ENCODE results near the gene MICAL3. TPM values are rescaled to one million over a fixed set of nuclear protein-coding genes. Genes with fewer than 3 reads are reported as not detected.

The MICAL3 gene
- total and polyA plus RNA-seq, 2 of the 8 experiments (the other 6 are each of a cell fraction or from before 2014, with no cell fraction given) = 8.3 to 41.8 TPM

DNA sequence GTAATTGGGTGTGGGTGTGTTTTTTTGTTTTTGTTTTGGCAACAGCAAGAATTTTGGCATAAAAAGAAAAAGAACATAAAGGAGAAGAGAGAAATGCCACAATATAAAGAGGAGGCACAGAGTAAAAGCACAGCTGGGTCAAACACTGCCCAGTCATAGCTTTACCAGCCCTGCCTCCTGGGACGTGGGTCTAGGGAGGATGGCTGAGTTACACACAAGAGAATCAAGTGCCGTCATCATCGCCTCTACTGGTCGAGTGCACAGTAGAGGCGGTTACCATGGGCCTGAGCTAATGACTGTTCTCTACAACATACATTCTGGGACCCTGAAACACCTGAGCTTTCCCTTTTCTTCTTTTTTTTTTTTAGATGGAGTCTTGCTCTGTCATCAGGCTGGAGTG, 162.5 kb downstream of the MICAL3 start:
- H3K79me2 ChIP-seq (ENCODE audit: control insufficient read depth in 1 of 2, insufficient read depth in 2 of 2, low read length in 2 of 2) = no peaks in the 10 kb centered on the region
- no peak overlapping the region for H3K23ac ChIP-seq (ENCODE audit: insufficient read length)
- no peak overlapping the region for H2BK120ac ChIP-seq (replicated peaks; ENCODE audit: low read depth, low read length)
- H2BK5ac ChIP-seq (ENCODE audit: low read depth, low read length) = no peak overlapping the region
- no peak for FAIRE-seq
- DNase-seq (ENCODE audit: low read depth in 1 of 2, low spot score in 2 of 2) = no peak
- H3K9me3 ChIP-seq (ENCODE audit: insufficient read depth in 2 of 2, low read depth in 1 of 2, low read length in 1 of 2) = no peaks in the 10 kb centered on the region
- no peak overlapping the region for H3K14ac ChIP-seq (ENCODE audit: insufficient read length)
- H2BK15ac ChIP-seq (ENCODE audit: low read length) = no peak overlapping the region
- H2AK5ac ChIP-seq (ENCODE audit: low read depth, low read length) = no peak overlapping the region
- no peak overlapping the region for H4K8ac ChIP-seq (ENCODE audit: extremely low read depth, insufficient read depth, low read length)
- CTCF ChIA-PET (ENCODE audit: partially characterized antibody) = interaction anchor here (0.7 to 1.6 kb wide), 5 partner anchors 14 to 214 kb away, joined by 3 read pairs; no protein-coding TSS in a partner anchor
- TF ChIP-seq TAF7 (optimal IDR thresholded peaks at IDR 0.05; ENCODE audit: borderline replicate concordance, low read depth, low read length) (no peak), SIRT6 (IDR thresholded peaks at IDR 0.05; ENCODE audit: low read length) (no peak), POU5F1 (IDR thresholded peaks at IDR 0.05; ENCODE audit: low read depth, low read length) (no peak), CTCF (IDR thresholded peaks at IDR 0.05; ENCODE audit: control extremely low read depth in 1 of 3, insufficient read depth in 1 of 3, low read depth in 1 of 3, low read length in 3 of 3) (no peak), GABPA (IDR thresholded peaks at IDR 0.05; ENCODE audit: borderline replicate concordance, insufficient read depth, low read length) (no peak), RNF2 (IDR thresholded peaks at IDR 0.05; ENCODE audit: borderline replicate concordance, low read depth, low read length, missing control alignments, poor library complexity, severe bottlenecking) (no peak), GTF2F1 (IDR thresholded peaks at IDR 0.05; ENCODE audit: borderline replicate concordance, low read depth, low read length) (no peak)
- H3K36me3 ChIP-seq (ENCODE audit: control insufficient read depth in 2 of 4, insufficient read depth in 4 of 4, low read length in 3 of 4) = peaks cover 0 to 6% (median 4%) of the 10 kb centered on the region in 4 experiments; a peak in 4 of 8 replicates
- no peak overlapping the region for H4K5ac ChIP-seq (ENCODE audit: insufficient read length, low read depth, low read length)
- no peaks in the 10 kb centered on the region for H3K4me1 ChIP-seq (replicated peaks in 1 of 4; ENCODE audit: control insufficient read depth in 3 of 4, insufficient read depth in 4 of 4, low read length in 3 of 4)
- H3K23me2 ChIP-seq (ENCODE audit: low read depth, low read length) = no peaks in the 10 kb centered on the region
- H3K4me2 ChIP-seq (ENCODE audit: insufficient read depth in 1 of 2, low read depth in 2 of 2, low read length in 2 of 2) = no peak overlapping the region
- H3K4ac ChIP-seq (replicated peaks; ENCODE audit: insufficient read length, low read depth, low read length) = no peak overlapping the region
- 92% methylated on average over 5 of the region's 5 CpGs; no CpG with 5 or more reads in 1 of the 2 experiments for WGBS, 2 experiments (ENCODE audit: extremely low coverage in 1 of 2, insufficient coverage in 1 of 2, insufficient read length in 1 of 2, insufficient replicate concordance in 2 of 2, low coverage in 1 of 2, low lambda C conversion rate in 2 of 2, missing lambda C conversion rate in 1 of 2)
- no peak overlapping the region for H2BK12ac ChIP-seq (ENCODE audit: low read depth, low read length)
- no peaks in the 10 kb centered on the region for H3K27me3 ChIP-seq (replicated peaks in 1 of 4; ENCODE audit: control insufficient read depth in 3 of 4, extremely low read depth in 1 of 4, insufficient read depth in 3 of 4, low read length in 3 of 4)
- no peaks in the 10 kb centered on the region for H3K79me1 ChIP-seq (ENCODE audit: low read depth, low read length)
- H2BK20ac ChIP-seq (ENCODE audit: low read length) = no peak overlapping the region
- no peak overlapping the region for H3K27ac ChIP-seq (ENCODE audit: low read depth, low read length)
- H3K56ac ChIP-seq (replicated peaks; ENCODE audit: insufficient read length, low read depth, low read length) = no peak overlapping the region
- H3K9ac ChIP-seq (replicated peaks in 1 of 4; ENCODE audit: extremely low read depth in 1 of 4, low read depth in 3 of 4, low read length in 3 of 4) = no peak overlapping the region
- peaks cover 2 to 3% of the 10 kb centered on the region in 2 experiments for H4K20me1 ChIP-seq (replicated peaks in 1 of 2; ENCODE audit: control insufficient read depth in 1 of 2, insufficient read depth in 2 of 2, low read length in 2 of 2)
- H3K4me3 ChIP-seq (ENCODE audit: extremely low read depth in 1 of 4, insufficient read depth in 2 of 4, low read depth in 3 of 4, low read length in 4 of 4) = no peak overlapping the region
- no peak overlapping the region for H4K91ac ChIP-seq (replicated peaks; ENCODE audit: insufficient read length, low read length)
- POLR2A ChIA-PET (ENCODE audit: partially characterized antibody) = no interaction called here
- no peak overlapping the region for H3K18ac ChIP-seq (ENCODE audit: extremely low read depth, low read length)
- H2AFZ ChIP-seq (ENCODE audit: low read length) = no peak overlapping the region
